NB4 (cell line): Measurements from ENCODE around the gene MTCP1.
A peak's percentile ranks its signal among the peaks of the same experiment; 100 is the strongest.

Experiments used
- CTCF ChIP-seq: IDR thresholded peaks from one replicate; pipeline ENCODE4 v1.5.1; 2012; ENCODE audit warnings: low read depth, low read length
- MYC ChIP-seq: IDR thresholded peaks from 2 replicates; pipeline ENCODE4 v1.6.1; 2011; ENCODE audit warnings: low read depth, low read length
- POLR2A ChIP-seq: IDR thresholded peaks from 2 replicates; pipeline ENCODE4 v1.6.1; 2011; ENCODE audit warnings: mild to moderate bottlenecking; ENCODE audit not compliant: insufficient read length; ENCODE audit errors: extremely low read depth

GRCh38 chrX:155086202-155086840, 15.4 kb upstream of the MTCP1 start:
- TF ChIP-seq CTCF: peak; percentile 30
- no peak for TF ChIP-seq MYC
- TF ChIP-seq POLR2A: no peak
